ENCODE data around the gene PIP5K1B.

GRCh38 chr9:69030851-69031645, 326.0 kb downstream of the PIP5K1B start:
- TF ChIP-seq CTCF (conservative IDR thresholded peaks at IDR 0.05; ENCODE audit: low read length) (no peak), EZH2phosphoT487 (IDR thresholded peaks at IDR 0.05; ENCODE audit: borderline replicate concordance, low read depth, low read length) (no peak)

All from OCI-LY7 (cell line).